Measurements from ENCODE around the gene DUS1L. TPM values are rescaled to one million over a fixed set of nuclear protein-coding genes. Genes with fewer than 3 reads are reported as not detected.
A peak's percentile ranks its signal among the peaks of the same experiment; 100 is the strongest.

DUS1L gene
- total RNA-seq, 1 donor from 2014 or later, result 97.1 TPM

DNA sequence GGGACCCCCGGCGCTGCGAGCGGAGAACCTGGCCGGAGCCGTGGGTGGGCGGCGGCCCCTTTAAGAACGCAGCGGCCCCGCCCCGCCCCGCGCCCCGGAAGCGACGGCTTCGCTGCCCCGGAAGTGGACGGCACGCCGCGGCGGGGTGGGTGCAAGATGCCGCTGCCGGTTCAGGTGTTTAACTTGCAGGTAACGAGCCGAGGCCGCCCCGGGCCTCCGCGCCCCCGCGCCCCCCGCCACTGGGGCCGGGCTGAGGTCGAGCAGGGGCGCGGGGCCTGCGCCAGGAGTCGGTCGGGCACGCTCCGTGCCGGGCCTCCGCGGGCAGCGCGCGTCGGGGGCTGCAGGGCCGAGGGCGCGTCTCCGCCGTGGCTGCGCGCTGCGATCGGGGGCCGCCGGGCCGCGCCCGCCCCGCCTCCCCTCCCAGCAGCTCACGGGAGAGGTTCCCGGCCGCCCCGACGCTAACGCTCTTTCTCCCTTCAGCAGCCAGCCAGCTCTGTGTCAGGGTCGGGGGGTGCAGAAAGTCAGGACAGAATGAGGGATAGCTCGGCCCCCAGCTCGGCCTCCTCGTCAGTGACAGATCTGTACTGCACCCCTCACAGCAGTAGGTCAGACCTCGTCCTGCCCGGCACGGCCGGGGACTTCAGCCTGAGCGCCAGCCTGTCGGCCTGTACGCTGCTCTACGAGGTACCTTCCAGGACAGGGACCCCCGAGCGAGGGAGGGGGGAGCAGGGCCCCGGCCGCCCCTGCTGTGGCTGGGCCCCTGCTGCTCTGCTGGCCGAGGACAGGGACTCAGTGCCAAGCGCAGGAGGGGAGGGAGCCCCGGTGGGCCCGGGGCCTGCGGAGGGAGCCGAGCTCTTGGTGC lies 13.6 kb downstream of the DUS1L start, which contains the start of the genes GPS1 and RFNG:
Gene GPS1 (plus strand): TSS at position 123 of the 862 bp plus-strand sequence. CDS start 34 bp downstream, at position 157.
Gene RFNG (minus strand): TSS at position 36 of the 862 bp plus-strand sequence. CDS start 45 bp downstream, outside the sequence.
- Mint-ChIP-seq H3K9me3 (no peaks in the 10 kb centered on the region), H3K27me3 (no peaks in the 10 kb centered on the region), H3K36me3 (peaks cover 5% of the 10 kb centered on the region), H3K4me1 (ENCODE audit: unreplicated experiment) (no peaks in the 10 kb centered on the region), H3K4me3 (peak within 1 kb of the TSS; percentile 90), H3K27ac (peak within 1 kb of the TSS; percentile 77)
- DNase-seq (ENCODE audit: extremely low spot score, unreplicated experiment), result no peak
- TF ChIP-seq, protein P1, sequence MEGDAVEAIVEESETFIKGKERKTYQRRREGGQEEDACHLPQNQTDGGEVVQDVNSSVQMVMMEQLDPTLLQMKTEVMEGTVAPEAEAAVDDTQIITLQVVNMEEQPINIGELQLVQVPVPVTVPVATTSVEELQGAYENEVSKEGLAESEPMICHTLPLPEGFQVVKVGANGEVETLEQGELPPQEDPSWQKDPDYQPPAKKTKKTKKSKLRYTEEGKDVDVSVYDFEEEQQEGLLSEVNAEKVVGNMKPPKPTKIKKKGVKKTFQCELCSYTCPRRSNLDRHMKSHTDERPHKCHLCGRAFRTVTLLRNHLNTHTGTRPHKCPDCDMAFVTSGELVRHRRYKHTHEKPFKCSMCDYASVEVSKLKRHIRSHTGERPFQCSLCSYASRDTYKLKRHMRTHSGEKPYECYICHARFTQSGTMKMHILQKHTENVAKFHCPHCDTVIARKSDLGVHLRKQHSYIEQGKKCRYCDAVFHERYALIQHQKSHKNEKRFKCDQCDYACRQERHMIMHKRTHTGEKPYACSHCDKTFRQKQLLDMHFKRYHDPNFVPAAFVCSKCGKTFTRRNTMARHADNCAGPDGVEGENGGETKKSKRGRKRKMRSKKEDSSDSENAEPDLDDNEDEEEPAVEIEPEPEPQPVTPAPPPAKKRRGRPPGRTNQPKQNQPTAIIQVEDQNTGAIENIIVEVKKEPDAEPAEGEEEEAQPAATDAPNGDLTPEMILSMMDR (conservative IDR thresholded peaks at IDR 0.05), result no peak

DNA sequence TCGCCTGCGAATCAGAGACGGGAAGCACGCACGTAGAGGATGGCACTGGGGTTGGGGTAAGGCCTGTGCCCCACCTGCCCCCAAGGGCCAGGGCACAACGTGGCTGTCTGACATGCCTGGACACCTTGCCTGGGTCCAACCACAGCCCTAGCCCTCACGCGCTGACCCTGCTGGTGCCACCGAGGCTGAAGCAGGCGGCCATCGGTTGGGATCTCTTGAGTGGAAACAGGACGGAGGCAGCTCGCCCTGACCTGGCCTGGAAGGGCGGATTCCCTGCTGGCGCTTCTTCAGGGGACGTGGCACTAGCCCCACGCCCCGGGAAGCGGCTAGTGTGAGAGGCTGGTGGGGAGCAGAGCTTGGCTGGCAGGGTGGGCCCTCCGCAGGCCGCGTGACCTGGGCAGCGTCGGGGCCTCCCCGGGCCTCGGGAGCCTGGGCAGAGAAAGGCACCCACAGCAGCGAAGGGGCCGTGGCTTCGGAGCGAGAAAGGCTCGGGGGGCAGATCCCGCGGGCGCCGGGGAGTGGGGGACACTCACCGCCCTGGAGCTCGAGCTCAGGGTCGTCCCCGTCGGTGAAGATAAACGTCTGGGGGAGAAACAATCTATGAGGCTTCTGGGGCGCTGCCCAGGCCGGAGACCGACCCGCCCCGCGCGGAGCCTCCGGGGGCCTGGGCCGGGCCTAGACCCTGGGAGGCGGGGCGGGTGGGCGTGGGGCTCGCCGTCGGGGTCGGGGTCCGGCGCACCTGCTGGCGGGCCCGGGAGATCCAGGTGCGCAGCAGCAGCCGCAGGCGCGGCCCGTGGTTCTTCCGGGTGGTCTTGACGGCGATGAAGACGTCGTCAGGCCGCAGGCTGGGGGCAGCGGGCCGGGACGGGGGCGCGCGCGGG lies 14.6 kb downstream of the DUS1L start:
- H3K4me1 Mint-ChIP-seq (ENCODE audit: unreplicated experiment), result no peaks in the 10 kb centered on the region
- H3K36me3 Mint-ChIP-seq, result peaks cover 5% of the 10 kb centered on the region
- H3K9me3 Mint-ChIP-seq, result no peaks in the 10 kb centered on the region
- H3K27me3 Mint-ChIP-seq, result no peaks in the 10 kb centered on the region
- TF ChIP-seq, protein P1 (conservative IDR thresholded peaks at IDR 0.05), result no peak
- peak overlapping the region; percentile 77 for H3K27ac Mint-ChIP-seq
- no peak for DNase-seq (ENCODE audit: extremely low spot score, unreplicated experiment)
- H3K4me3 Mint-ChIP-seq, result peak overlapping the region; percentile 90

DNA sequence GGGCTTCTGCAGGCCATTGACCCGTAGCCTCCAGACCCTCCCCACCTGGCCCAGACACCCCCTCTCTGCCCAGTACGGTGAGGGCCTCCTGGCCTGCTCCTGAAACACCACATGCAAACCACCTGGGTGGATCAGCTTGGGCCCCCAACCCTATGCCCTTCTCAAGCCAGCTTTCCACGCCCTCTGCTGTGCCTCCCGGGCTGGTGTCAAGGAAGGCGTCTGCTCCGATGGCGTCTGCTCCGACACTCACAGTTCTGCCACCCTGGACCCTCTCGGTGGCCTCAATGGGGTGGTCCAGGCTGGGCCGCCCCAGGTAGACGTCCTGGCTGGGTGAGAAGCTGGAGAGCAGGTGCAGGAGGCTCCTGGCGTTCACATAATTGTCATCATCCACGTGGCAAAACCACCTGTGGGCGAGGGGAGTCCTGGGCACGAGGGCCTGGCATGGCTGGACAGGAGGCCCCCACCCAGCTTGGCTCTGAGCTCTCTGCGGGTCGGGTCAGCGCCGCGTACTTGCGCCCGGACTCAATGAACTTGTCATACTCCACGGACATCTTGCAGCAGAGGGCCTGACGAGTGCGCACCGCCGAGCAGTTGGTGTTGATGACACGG lies 15.3 kb downstream of the DUS1L start:
- Mint-ChIP-seq H3K36me3 (peaks cover 5% of the 10 kb centered on the region), H3K27me3 (no peaks in the 10 kb centered on the region), H3K27ac (peak overlapping the region; percentile 77), H3K9me3 (no peaks in the 10 kb centered on the region), H3K4me3 (peak overlapping the region; percentile 90), H3K4me1 (ENCODE audit: unreplicated experiment) (no peaks in the 10 kb centered on the region)
- TF ChIP-seq, protein P1 (conservative IDR thresholded peaks at IDR 0.05), result no peak
- DNase-seq (ENCODE audit: extremely low spot score, unreplicated experiment), result no peak

DNA sequence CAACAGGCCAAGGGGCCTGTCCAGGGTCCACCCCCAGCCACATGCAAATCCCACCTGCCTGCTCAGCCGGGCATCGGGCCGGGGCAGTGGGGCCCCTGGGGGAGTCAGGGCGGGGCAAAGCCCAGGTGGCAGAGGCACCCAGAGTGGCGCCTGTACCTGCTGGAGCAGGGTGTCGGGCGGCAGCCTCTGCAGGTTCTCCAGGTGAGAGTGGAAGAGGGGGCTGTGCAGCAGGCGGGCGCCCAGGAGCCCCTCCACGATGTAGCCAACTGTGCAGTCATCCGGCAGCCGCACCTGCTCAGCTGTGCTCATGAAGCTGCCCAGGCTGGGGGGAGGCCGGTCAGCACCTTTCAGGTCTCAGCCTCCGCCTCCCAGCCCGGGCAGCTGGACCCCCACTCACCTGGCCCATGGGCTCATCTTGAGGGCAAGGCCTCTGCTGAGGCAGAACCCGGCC lies 16.1 kb downstream of the DUS1L start:
- TF ChIP-seq, protein P1 (conservative IDR thresholded peaks at IDR 0.05), result no peak
- Mint-ChIP-seq H3K9me3 (no peaks in the 10 kb centered on the region), H3K36me3 (peaks cover 5% of the 10 kb centered on the region), H3K27me3 (no peaks in the 10 kb centered on the region), H3K4me1 (ENCODE audit: unreplicated experiment) (no peaks in the 10 kb centered on the region), H3K4me3 (no peak overlapping the region), H3K27ac (no peak overlapping the region)
- no peak for DNase-seq (ENCODE audit: extremely low spot score, unreplicated experiment)

DNA sequence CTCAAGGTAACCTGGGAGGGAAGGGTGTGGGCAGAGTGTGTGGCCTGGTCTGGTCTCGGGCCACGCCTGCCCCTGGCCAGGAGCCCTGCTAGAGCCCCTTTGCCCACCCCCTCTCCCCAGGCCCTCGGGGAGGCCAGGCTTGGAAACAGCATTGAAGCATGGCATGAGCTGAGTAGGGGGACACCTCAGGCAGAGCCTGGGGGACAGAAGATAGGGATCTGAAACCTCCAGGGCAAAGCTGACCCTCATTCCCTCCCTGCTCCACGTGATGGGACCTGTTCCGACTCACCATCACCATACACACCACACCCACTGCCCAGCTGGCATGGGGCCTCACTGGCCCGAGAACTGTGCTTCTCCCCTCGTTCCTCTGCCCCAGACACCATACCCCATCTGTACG lies 16.5 kb downstream of the DUS1L start:
- DNase-seq (ENCODE audit: extremely low spot score, unreplicated experiment), result no peak
- Mint-ChIP-seq H3K4me3 (peak overlapping the region; percentile 67), H3K4me1 (ENCODE audit: unreplicated experiment) (no peaks in the 10 kb centered on the region), H3K36me3 (peaks cover 5% of the 10 kb centered on the region), H3K27ac (no peak overlapping the region), H3K9me3 (no peaks in the 10 kb centered on the region), H3K27me3 (no peaks in the 10 kb centered on the region)
- TF ChIP-seq, protein P1 (conservative IDR thresholded peaks at IDR 0.05), result no peak

Measured in type B pancreatic cell (in vitro differentiated cells).